22Rv1 (cell line): ENCODE data around the gene PDE6A.

Experiments
- H3K27ac ChIP-seq: fragments of 450-650 bp; 2 replicates; pipeline ENCODE4 v1.5.1; 2017
- CTCF ChIP-seq: fragments of 450-650 bp; IDR thresholded peaks from 2 replicates; pipeline ENCODE4 v1.5.1; 2017; ENCODE audit warnings: mild to moderate bottlenecking
- ZFX ChIP-seq: fragments of 450-650 bp; IDR thresholded peaks from 2 replicates; pipeline ENCODE4 v1.6.1; 2017; ENCODE audit warnings: antibody characterized with exemption, borderline replicate concordance

Gene PDE6A

DNA sequence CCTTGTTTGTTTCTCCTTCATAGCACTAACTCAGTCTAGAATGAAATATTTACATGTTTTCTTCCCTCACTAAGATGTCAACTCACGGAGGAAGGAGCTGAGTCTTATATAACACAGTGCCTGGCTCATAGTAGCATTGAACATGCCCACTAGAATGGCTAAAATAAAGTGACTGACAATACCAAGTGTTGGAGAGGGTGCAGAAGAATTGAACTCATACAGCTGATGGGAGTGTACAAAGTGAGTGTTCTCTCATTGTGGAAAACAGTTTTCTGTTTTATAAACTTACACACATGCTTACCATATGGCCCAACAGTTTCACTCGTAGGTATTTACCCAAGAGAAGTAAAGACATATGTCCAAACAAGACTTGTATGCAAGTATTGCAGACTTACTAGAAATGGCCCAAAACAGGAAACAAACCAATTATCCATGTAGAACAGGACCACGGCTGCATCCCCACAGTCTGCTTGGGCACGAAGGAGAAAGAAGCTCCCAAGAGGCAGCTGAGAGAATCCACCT lies 127.0 kb downstream of the PDE6A start:
- TF ChIP-seq CTCF = no peak
- TF ChIP-seq ZFX = no peak
- no peak overlapping the region for H3K27ac ChIP-seq

DNA sequence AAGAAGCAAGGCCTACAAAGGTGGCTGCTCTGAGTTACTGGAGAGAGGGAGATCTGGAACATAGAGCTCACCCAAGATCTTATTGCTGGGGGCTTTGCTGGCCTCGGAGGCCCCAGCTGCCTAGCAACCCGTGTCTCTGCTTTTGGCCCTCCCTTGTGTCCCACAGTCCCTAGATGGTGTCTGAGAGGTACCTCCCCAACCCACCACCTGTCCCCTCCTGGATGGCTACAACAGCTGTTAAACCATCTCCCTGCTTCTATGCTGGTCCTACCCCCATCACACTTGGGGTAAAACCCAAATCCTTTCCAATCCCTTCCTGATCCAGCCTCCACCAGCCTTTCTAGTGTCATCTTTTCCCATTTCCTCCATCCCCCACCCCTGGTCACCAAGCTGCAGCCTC lies 127.9 kb downstream of the PDE6A start:
- no peak overlapping the region for H3K27ac ChIP-seq
- TF ChIP-seq ZFX = no peak
- TF ChIP-seq CTCF = no peak

- H3K27ac ChIP-seq = no peak overlapping the region
- TF ChIP-seq CTCF (no peak), ZFX (no peak)
Observed at GRCh38 chr5:149811453-149811852, 133.1 kb downstream of the PDE6A start.

- TF ChIP-seq ZFX (no peak), CTCF (no peak)
- no peak overlapping the region for H3K27ac ChIP-seq
Observed at GRCh38 chr5:149810856-149811255, 133.7 kb downstream of the PDE6A start.

GRCh38 chr5:149809931-149810691 lies 134.5 kb downstream of the PDE6A start:
- no peak overlapping the region for H3K27ac ChIP-seq
- TF ChIP-seq CTCF = no peak
- TF ChIP-seq ZFX = no peak

- TF ChIP-seq CTCF (no peak), ZFX (no peak)
- H3K27ac ChIP-seq = no peak overlapping the region
Observed at GRCh38 chr5:149808264-149808982, 136.2 kb downstream of the PDE6A start.
